ENCODE results near the gene BCAS1.

- TF ChIP-seq CTCF (IDR thresholded peaks at IDR 0.05 in 4 of 5, conservative IDR thresholded peaks at IDR 0.05 in 1 of 5) (no peak), POLR2A (IDR thresholded peaks at IDR 0.05) (no peak)
Measured at GRCh38 chr20:54068495-54068894, 1.9 kb downstream of the BCAS1 start.
